HL-60 (cell line): ENCODE results near the gene RGR.

Source experiments
- GABPA ChIP-seq: IDR thresholded peaks from 2 replicates; pipeline ENCODE4 v1.6.1; 2012; ENCODE audit warnings: low read depth
- POLR2AphosphoS5 ChIP-seq: IDR thresholded peaks from 2 replicates; pipeline ENCODE4 v1.6.1; 2012; ENCODE audit warnings: low read depth
- TF ChIP-seq, protein P1 (sequence below): IDR thresholded peaks from one replicate; pipeline ENCODE4 v1.5.1; 2011; ENCODE audit warnings: low read length, control low read depth, inconsistent platforms; ENCODE audit not compliant: insufficient read depth
- TF ChIP-seq, protein P2 (sequence below): IDR thresholded peaks from 2 replicates; pipeline ENCODE4 v1.6.1; 2012; ENCODE audit warnings: low read depth; ENCODE audit not compliant: insufficient replicate concordance

DNA sequence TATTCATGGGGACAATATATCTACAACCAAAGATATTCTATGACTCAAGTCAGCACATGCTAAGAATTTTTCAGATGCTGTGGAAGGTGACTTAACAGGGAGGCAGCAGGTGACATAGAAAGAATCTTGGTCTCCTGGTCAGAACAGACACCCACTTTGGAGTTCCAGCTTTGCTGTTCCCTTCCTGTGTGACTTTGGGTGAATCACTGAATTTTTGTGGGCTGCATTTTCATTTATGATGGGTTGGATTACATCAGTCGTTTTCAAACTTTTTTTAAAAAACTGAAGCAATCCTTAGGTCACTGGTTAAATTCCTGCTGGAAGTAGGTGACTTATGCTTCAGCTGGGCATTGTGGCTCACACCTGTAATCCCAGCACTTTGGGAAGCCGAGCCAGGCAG lies 24.9 kb downstream of the RGR start:
- TF ChIP-seq, protein P1, sequence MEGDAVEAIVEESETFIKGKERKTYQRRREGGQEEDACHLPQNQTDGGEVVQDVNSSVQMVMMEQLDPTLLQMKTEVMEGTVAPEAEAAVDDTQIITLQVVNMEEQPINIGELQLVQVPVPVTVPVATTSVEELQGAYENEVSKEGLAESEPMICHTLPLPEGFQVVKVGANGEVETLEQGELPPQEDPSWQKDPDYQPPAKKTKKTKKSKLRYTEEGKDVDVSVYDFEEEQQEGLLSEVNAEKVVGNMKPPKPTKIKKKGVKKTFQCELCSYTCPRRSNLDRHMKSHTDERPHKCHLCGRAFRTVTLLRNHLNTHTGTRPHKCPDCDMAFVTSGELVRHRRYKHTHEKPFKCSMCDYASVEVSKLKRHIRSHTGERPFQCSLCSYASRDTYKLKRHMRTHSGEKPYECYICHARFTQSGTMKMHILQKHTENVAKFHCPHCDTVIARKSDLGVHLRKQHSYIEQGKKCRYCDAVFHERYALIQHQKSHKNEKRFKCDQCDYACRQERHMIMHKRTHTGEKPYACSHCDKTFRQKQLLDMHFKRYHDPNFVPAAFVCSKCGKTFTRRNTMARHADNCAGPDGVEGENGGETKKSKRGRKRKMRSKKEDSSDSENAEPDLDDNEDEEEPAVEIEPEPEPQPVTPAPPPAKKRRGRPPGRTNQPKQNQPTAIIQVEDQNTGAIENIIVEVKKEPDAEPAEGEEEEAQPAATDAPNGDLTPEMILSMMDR = no peak
- no peak for TF ChIP-seq GABPA
- TF ChIP-seq, protein P2, sequence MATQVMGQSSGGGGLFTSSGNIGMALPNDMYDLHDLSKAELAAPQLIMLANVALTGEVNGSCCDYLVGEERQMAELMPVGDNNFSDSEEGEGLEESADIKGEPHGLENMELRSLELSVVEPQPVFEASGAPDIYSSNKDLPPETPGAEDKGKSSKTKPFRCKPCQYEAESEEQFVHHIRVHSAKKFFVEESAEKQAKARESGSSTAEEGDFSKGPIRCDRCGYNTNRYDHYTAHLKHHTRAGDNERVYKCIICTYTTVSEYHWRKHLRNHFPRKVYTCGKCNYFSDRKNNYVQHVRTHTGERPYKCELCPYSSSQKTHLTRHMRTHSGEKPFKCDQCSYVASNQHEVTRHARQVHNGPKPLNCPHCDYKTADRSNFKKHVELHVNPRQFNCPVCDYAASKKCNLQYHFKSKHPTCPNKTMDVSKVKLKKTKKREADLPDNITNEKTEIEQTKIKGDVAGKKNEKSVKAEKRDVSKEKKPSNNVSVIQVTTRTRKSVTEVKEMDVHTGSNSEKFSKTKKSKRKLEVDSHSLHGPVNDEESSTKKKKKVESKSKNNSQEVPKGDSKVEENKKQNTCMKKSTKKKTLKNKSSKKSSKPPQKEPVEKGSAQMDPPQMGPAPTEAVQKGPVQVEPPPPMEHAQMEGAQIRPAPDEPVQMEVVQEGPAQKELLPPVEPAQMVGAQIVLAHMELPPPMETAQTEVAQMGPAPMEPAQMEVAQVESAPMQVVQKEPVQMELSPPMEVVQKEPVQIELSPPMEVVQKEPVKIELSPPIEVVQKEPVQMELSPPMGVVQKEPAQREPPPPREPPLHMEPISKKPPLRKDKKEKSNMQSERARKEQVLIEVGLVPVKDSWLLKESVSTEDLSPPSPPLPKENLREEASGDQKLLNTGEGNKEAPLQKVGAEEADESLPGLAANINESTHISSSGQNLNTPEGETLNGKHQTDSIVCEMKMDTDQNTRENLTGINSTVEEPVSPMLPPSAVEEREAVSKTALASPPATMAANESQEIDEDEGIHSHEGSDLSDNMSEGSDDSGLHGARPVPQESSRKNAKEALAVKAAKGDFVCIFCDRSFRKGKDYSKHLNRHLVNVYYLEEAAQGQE = no peak
- TF ChIP-seq POLR2AphosphoS5 = no peak
